Testis (tissue), 3 donors: ENCODE results near the gene OR1S1. TPM values are rescaled to one million over a fixed set of nuclear protein-coding genes. Genes with fewer than 3 reads are reported as not detected.

ENCODE experiments used
- DNase-seq: peaks from one replicate; pipeline ENCODE4 v3.0.0-alpha.2; 2019
- H3K27ac ChIP-seq, 2 donors: fragments of 200-600 bp; sonication (generic); one replicate each; pipeline ENCODE4 v1.5.1; 2019
- H3K27me3 ChIP-seq: fragments of 200-600 bp; sonication (generic); one replicate; pipeline ENCODE4 v1.5.1; 2019
- H3K36me3 ChIP-seq: fragments of 200-600 bp; sonication (generic); one replicate; pipeline ENCODE4 v1.5.1; 2017; ENCODE audit warnings: low read depth; ENCODE audit errors: missing control alignments
- H3K4me1 ChIP-seq: fragments of 200-600 bp; sonication (generic); one replicate; pipeline ENCODE4 v1.5.1; 2019
- H3K4me3 ChIP-seq, 2 donors: fragments of 200-600 bp; sonication (generic); one replicate each; pipeline ENCODE4 v1.5.1; 2017 to 2019
- H3K9me3 ChIP-seq: fragments of 200-600 bp; sonication (generic); one replicate; pipeline ENCODE4 v1.5.1; 2017
- CTCF ChIP-seq, 3 experiments: fragments of 450-650 bp in 2 of 3; fragments of 200-600 bp in 1 of 3; sonication (generic) in 1 of 3; IDR thresholded peaks; one replicate each; pipeline ENCODE4 v1.5.1; 2016 to 2019; ENCODE audit warnings: antibody characterized with exemption in 3 of 3, mild to moderate bottlenecking in 2 of 3, moderate library complexity in 1 of 3
- POLR2A ChIP-seq: fragments of 450-650 bp; IDR thresholded peaks from one replicate; pipeline ENCODE4 v1.6.1; 2017; ENCODE audit warnings: antibody characterized with exemption, mild to moderate bottlenecking, moderate library complexity
- WGBS, 2 donors: methylation state at CpG; one replicate each; pipeline ENCODE4 v1.1.5; 2018; 5-methylcytosine and 5-hydroxymethylcytosine counted together
- intact Hi-C: fragments of 100-400 bp; cut with DNase I; formaldehyde crosslinking; loops from one replicate; pipeline ENCODE4 v1.15.1; 2023; ENCODE audit warnings: low total_unique reads
- polyA plus RNA-seq: library from polyadenylated mRNA; stranded (reverse); fragments of 350-450 nt; fragmentation: Illumina TruSeq; extraction: RNeasy Lipid Tissue Mini Kit (QIAGEN cat#74804); gene quantifications from one replicate; pipeline ENCODE4 v1.2.3, GENCODE V29; 2014; ENCODE audit warnings: low read depth, low replicate concordance; ENCODE audit not compliant: insufficient read depth
- total RNA-seq, 2 donors: library from RNA; depleted of rRNA; stranded (reverse); fragments of >200 nt; gene quantifications; one replicate each; pipeline ENCODE4 v1.2.3, GENCODE V29; 2016

Gene OR1S1
- total and polyA plus RNA-seq, 3 donors from 2014 or later: not detected

- H3K4me3 ChIP-seq: no peak overlapping the region
- H3K27me3 ChIP-seq: no peaks in the 10 kb centered on the region
- intact Hi-C loops: no loop called here
- H3K27ac ChIP-seq: no peak overlapping the region
- no peaks in the 10 kb centered on the region for H3K4me1 ChIP-seq
- no peaks in the 10 kb centered on the region for H3K36me3 ChIP-seq
- DNase-seq: no peak
- no peak for TF ChIP-seq POLR2A
- no peak for TF ChIP-seq CTCF (IDR thresholded peaks at IDR 0.05)
- no peaks in the 10 kb centered on the region for H3K9me3 ChIP-seq
These were observed 19.1 kb upstream of the OR1S1 start for GRCh38 chr11:58193391-58193790.

- 97 to 98% methylated on average over 2 of the region's 2 CpGs for WGBS, 2 donors
- Histone ChIP-seq H3K27me3 (no peaks in the 10 kb centered on the region), H3K4me3 (no peak overlapping the region), H3K27ac (no peak overlapping the region), H3K36me3 (no peaks in the 10 kb centered on the region), H3K4me1 (no peaks in the 10 kb centered on the region), H3K9me3 (no peaks in the 10 kb centered on the region)
- intact Hi-C loops: no loop called here
- no peak for DNase-seq
- no peak for TF ChIP-seq POLR2A
- no peak for TF ChIP-seq CTCF (IDR thresholded peaks at IDR 0.05)
These were observed 16.6 kb upstream of the OR1S1 start for GRCh38 chr11:58195939-58196338.

- WGBS, 2 donors: 58 to 70% methylated on average over 1 of the region's 1 CpG
- no peak for DNase-seq
- no peak for TF ChIP-seq POLR2A
- no peak for TF ChIP-seq CTCF (IDR thresholded peaks at IDR 0.05)
- Histone ChIP-seq H3K27me3 (no peaks in the 10 kb centered on the region), H3K4me1 (no peaks in the 10 kb centered on the region), H3K36me3 (no peaks in the 10 kb centered on the region), H3K4me3 (no peak overlapping the region), H3K27ac (no peak overlapping the region), H3K9me3 (no peaks in the 10 kb centered on the region)
- intact Hi-C loops: no loop called here
These were observed 13.2 kb upstream of the OR1S1 start for GRCh38 chr11:58199271-58199670.

- no peak for TF ChIP-seq POLR2A
- TF ChIP-seq CTCF (IDR thresholded peaks at IDR 0.05): no peak
- Histone ChIP-seq H3K4me1 (no peaks in the 10 kb centered on the region), H3K27me3 (no peaks in the 10 kb centered on the region), H3K9me3 (no peaks in the 10 kb centered on the region), H3K36me3 (no peaks in the 10 kb centered on the region), H3K27ac (no peak within 1 kb of the TSS), H3K4me3 (no peak within 1 kb of the TSS)
- intact Hi-C loops: no loop called here
- no peak for DNase-seq
These were observed 8.5 kb upstream of the OR1S1 start, which contains the start of gene OR1S2 for GRCh38 chr11:58204042-58204441. TSS of gene OR1S2 (minus strand) at chr11:58204142. CDS start at chr11:58204142, 0 bp downstream.

- intact Hi-C loops: no loop called here
- H3K4me1 ChIP-seq: no peaks in the 10 kb centered on the region
- H3K4me3 ChIP-seq: no peak overlapping the region
- DNase-seq: no peak
- no peak overlapping the region for H3K27ac ChIP-seq
- H3K27me3 ChIP-seq: no peaks in the 10 kb centered on the region
- H3K9me3 ChIP-seq: no peaks in the 10 kb centered on the region
- no peaks in the 10 kb centered on the region for H3K36me3 ChIP-seq
- TF ChIP-seq CTCF (IDR thresholded peaks at IDR 0.05): no peak
- no peak for TF ChIP-seq POLR2A
These were observed 4.0 kb downstream of the OR1S1 start for GRCh38 chr11:58216476-58216875.
